CD4-positive, alpha-beta T cell treated with Interleukin-17A for 1 hour (primary cell): ENCODE results near the gene HRC.

Source experiments
- DNase-seq: peaks from one replicate; pipeline ENCODE4 v3.0.0-alpha.2; 2020

HRC gene

DNA sequence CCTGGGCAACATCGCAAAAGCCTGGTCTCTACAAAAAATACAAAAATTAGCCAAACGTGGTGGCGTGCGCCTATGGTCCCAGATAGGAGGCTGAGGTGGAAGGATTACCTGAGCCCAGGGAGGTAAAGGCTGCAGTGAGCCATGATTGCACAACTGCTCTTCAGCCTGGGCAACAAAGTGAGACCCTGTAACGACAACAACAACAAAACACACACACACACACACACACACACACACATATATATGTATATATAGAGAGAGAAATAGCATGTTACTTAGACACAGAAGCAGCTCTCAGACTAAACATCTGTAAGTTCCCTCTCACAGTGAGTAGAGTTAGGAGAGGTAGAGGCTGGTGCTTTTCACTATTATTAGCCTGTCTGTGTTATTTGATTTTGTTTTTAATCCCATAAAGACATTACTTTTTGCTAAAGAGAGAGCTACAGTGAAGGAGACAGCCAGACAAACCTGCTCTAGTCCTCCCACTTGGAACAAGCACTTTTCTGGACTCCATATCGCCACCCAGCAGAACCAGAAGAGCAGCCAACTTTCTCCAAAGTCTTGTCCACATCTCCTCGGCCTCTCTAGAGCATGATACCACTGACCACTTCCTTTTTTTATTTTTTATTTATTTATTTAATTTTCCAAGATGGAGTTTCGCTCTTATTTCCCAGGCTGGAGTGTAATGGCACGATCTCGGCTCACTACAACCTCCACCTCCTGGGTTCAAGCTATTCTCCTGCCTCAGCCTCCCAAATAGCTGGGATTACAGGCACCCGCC lies 43.8 kb downstream of the HRC start:
- no peak for DNase-seq

DNA sequence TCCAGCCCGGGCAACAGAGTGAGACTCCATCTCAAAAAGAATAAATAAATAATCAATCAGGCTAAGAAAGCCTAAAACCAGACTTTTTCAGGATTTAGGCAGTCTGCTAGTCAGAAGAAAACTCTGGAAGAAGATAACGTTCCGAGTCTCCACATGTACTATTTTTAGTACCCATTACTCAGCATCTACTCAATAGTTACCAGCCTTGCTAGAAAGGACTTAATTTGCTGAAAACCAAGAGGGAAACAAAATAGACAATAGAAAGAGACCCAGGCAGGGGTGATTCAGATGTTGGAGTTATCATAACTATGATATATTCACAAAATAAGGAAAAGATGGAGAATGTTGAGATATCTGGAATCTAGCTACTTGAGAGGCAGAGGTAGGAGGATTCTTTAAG lies 44.6 kb downstream of the HRC start:
- DNase-seq: no peak

DNA sequence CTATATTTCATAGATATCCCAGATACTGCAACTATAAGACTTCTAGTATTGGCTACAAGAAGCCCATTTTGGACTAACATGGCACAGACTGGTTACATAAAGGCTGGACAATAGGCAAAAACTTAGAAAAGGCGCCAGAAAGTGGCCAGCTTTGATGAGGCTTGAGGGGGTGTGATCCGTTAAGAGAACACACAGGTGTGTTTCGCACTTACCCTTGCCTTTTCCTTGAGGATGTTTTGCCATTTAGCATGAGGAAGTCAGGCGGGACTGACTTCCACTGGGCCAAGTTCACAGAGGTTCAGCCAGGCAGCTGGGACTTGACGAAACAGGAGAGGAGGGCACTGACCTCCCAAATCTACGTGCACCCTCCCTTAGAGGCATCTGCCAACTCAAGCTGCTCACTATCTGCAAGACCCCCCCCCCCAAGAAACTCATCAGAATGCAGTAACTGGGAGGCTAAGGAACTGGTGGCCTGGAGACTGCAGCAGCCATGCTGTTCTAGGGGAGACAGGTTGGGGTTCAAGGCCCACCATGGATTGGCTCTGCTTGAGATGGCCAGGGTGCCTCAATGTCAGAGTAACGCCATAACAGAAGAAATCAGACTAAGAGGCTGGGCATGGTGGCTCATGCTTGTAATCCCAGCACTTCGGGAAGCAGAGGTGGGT lies 45.5 kb downstream of the HRC start:
- DNase-seq: no peak

DNA sequence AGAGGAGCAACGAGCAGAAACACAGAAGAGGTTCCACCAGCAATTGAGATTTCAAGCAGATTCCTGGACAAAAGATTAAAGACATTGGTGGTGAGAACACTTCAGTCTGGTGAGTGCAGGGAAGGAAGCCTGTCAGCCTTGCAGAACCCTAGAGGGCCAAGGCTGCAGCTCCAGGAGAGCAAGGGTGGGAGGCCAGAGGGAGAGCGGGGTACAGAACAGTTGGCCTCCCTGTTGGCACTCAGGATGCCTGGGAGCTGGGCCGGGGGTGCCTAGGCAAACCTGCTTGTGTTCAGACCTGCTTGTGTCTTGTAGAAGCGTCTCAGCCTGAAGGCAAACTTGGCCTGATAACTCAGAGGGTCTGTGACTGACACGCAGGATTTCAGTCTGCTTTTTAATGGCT lies 46.1 kb downstream of the HRC start:
- DNase-seq: no peak

DNA sequence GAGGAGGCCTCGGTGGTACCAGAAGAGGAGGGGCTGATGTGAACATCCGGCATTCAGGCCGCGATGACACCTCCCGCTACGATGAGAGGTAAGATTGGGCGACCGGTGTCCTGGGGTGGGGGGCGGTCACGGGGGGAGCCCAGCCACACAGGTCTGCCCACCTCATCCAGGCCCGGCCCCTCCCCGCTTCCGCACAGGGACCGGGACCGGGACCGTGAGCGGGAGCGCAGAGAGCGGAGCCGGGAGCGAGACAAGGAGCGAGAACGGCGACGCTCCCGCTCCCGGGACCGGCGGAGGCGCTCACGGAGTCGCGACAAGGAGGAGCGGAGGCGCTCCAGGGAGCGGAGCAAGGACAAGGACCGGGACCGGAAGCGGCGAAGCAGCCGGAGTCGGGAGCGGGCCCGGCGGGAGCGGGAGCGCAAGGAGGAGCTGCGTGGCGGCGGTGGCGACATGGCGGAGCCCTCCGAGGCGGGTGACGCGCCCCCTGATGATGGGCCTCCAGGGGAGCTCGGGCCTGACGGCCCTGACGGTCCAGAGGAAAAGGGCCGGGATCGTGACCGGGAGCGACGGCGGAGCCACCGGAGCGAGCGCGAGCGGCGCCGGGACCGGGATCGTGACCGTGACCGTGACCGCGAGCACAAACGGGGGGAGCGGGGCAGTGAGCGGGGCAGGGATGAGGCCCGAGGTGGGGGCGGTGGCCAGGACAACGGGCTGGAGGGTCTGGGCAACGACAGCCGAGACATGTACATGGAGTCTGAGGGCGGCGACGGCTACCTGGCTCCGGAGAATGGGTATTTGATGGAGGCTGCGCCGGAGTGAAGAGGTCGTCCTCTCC lies 47.4 kb downstream of the HRC start:
- DNase-seq: no peak

DNA sequence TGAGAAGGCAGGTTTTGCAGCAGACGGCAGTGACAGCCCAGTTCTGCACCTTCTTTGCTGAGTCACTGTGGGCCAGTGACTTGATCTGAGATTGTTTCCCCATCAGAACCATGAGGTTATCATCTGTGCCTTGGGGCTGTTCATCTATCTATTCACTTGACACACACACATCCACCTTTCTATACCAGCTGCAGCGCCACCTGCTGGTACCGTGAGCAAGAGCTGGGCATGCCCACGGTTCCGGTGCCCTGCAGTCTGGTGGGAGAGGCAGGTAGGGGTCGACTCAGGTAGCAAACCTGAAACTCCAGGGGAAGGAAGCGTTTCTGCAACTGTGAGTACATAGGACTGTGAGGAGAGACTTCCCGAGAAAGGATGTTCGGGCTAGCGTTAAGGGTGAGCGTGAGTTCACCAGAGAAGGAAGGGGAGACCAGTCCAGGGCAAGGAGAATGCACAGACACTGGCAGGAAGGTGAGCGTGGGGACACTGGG lies 48.5 kb downstream of the HRC start:
- DNase-seq: peak; percentile 69

DNA sequence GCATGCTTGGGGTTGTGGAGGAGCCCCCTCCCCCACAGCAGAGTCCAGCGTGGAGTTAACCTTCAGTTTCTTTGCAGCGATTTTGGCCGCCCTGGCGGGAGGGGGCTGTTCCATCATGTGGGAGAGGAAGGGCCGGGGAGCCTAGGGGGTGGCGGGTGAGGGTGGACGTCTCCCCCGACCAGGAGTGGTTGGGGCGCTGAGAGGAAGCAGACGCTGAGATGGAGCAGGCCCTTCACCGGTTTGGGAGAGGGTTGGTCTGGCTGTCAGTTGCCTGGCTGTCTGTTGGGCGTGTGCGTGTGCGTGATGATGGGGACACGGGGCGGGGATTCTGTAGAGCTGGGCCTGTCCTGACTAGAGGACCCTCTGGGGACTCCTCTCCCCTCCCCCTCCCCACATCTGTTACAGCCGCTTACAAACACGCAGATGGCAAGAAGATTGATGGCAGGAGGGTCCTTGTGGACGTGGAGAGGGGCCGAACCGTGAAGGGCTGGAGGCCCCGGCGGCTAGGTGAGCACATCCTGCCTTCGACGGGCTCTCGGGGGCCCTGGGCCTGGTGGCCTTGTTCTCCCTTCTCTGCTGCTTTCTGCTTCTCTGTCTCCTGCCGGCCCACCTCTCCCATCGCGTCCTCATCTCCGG lies 50.8 kb downstream of the HRC start:
- DNase-seq: no peak

DNA sequence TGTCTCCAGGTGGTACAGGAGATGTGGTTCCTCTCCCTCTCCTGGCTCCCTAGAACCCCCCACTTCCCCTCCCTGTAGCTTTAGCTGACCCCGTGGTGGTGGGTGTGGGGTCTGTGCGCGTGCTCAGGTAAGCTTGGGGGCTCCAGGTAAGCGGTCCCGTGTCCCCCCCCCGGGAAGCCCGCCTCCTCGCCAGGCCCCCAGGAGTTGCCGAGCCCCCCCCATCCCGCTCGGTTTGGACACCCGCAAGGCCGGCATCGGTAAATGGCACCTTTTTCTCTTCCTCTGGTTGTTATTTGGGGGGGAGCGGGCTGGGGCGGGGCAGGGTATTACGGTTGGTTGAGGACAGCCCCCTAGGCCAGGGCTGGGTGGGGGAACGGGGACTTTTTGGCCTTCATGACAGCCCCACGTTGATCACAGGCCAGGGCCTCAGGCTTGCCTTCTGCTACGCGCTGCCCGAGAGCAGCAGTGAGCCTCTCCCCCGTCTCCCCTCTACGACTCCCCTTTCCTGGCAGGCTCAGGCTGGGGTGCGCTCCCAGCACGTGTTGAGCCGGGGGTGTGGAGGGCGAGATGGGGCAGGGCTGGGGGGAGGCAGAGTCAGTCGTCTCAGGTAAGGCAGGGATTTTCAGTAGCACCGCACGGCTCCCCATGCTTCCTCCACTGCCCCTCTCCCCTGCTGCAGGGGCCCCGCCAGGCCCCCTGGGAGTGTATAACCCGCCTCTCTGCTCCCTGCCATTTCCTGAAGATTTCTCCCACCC lies 51.7 kb downstream of the HRC start:
- DNase-seq: no peak

DNA sequence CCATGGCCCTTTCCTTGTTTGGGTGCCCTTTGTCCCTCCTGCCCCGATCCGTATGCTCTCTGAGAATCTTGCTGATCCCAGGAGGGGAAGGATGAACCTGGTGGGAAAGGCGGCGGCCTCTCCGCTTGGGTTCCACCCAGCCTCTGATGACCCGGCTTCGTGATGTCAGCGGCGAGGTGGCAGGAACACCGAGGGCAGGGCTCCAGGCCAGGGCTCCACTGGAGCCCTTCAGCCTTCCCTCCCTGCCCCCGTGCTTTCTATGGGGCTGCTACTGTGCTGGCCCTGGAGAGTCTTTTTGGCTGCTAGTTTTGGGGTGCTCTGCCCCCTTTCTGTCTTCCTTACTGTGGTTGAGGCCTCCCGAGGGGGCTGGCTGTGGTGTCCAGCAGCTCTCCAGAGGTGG lies 52.9 kb downstream of the HRC start:
- DNase-seq: no peak
